Measurements from ENCODE around the gene VARS2.

VARS2 gene

GRCh38 chr6:30970946-30971345, 56.9 kb downstream of the VARS2 start:
- no peak for TF ChIP-seq CTCF (IDR thresholded peaks at IDR 0.05; ENCODE audit: low read depth, low read length)
- in situ Hi-C loops (cut with HindIII; ENCODE audit: low sequenced_read_pairs), result no loop called here
- no peak overlapping the region for H3K4me3 ChIP-seq (ENCODE audit: low read depth, low read length)
- DNase-seq (ENCODE audit: low read depth, low spot score), result no peak

- no peak for TF ChIP-seq CTCF (IDR thresholded peaks at IDR 0.05; ENCODE audit: low read depth, low read length)
- DNase-seq (ENCODE audit: low read depth, low spot score), result no peak
- in situ Hi-C loops (cut with HindIII; ENCODE audit: low sequenced_read_pairs), result no loop called here
- no peak overlapping the region for H3K4me3 ChIP-seq (ENCODE audit: low read depth, low read length)
These were observed 58.8 kb downstream of the VARS2 start for GRCh38 chr6:30972816-30973215.

- in situ Hi-C loops (cut with HindIII; ENCODE audit: low sequenced_read_pairs), result no loop called here
- no peak for TF ChIP-seq CTCF (IDR thresholded peaks at IDR 0.05; ENCODE audit: low read depth, low read length)
- DNase-seq (ENCODE audit: low read depth, low spot score), result no peak
- H3K4me3 ChIP-seq (ENCODE audit: low read depth, low read length), result no peak overlapping the region
These were observed 60.6 kb downstream of the VARS2 start for GRCh38 chr6:30974490-30975252.

Measured in astrocyte of the spinal cord (primary cell).